NCI-H526 treated with DMSO at 0.1 percent for 48 hours (cell line): Measurements from ENCODE around the gene MKKS.
A peak's percentile ranks its signal among the peaks of the same experiment; 100 is the strongest.

ENCODE experiments used
- DNase-seq: peaks from one replicate; lab custom pipeline; 2025; lab: John Stamatoyannopoulos, UW

The MKKS gene

GRCh38 chr20:10433623-10434466 lies at the start of gene MKKS:
Gene MKKS (minus strand): TSS chr20:10434222. CDS start chr20:10413514, 20,708 bp downstream.
- peak; percentile 98 for DNase-seq

- DNase-seq: no peak
Observed at GRCh38 chr20:10483691-10484090, 49.7 kb upstream of the MKKS start.

- DNase-seq: no peak
Observed at GRCh38 chr20:10481676-10482075, 47.7 kb upstream of the MKKS start.

GRCh38 chr20:10478930-10479329 lies 44.9 kb upstream of the MKKS start:
- no peak for DNase-seq

- no peak for DNase-seq
Observed at GRCh38 chr20:10478205-10478604, 44.2 kb upstream of the MKKS start.

- DNase-seq: no peak
Observed at GRCh38 chr20:10476319-10476724, 42.3 kb upstream of the MKKS start.

GRCh38 chr20:10475225-10475624 lies 41.2 kb upstream of the MKKS start:
- no peak for DNase-seq

GRCh38 chr20:10474606-10475184 lies 40.7 kb upstream of the MKKS start:
- DNase-seq: no peak

GRCh38 chr20:10472871-10473270 lies 38.8 kb upstream of the MKKS start:
- no peak for DNase-seq

- DNase-seq: no peak
Observed at GRCh38 chr20:10470276-10470675, 36.3 kb upstream of the MKKS start.

GRCh38 chr20:10469599-10469998 lies 35.6 kb upstream of the MKKS start:
- peak; percentile 40 for DNase-seq

- DNase-seq: no peak
Observed at GRCh38 chr20:10469056-10469455, 35.0 kb upstream of the MKKS start.

GRCh38 chr20:10468340-10468845 lies 34.4 kb upstream of the MKKS start:
- DNase-seq: no peak

- no peak for DNase-seq
Observed at GRCh38 chr20:10467681-10468339, 33.8 kb upstream of the MKKS start.

- DNase-seq: no peak
Observed at GRCh38 chr20:10466855-10467254, 32.8 kb upstream of the MKKS start.

GRCh38 chr20:10466325-10466724 lies 32.3 kb upstream of the MKKS start:
- DNase-seq: no peak

- no peak for DNase-seq
Observed at GRCh38 chr20:10465135-10465534, 31.1 kb upstream of the MKKS start.

- no peak for DNase-seq
Observed at GRCh38 chr20:10463622-10464021, 29.6 kb upstream of the MKKS start.

GRCh38 chr20:10462516-10462915 lies 28.5 kb upstream of the MKKS start:
- DNase-seq: no peak

- no peak for DNase-seq
Observed at GRCh38 chr20:10461495-10461894, 27.5 kb upstream of the MKKS start.

- DNase-seq: no peak
Observed at GRCh38 chr20:10454151-10454750, 20.2 kb upstream of the MKKS start.

- DNase-seq: no peak
Observed at GRCh38 chr20:10453241-10453640, 19.2 kb upstream of the MKKS start.
